BE2C (cell line): ENCODE data around the gene YEATS2.
"Not testable (repeated sequence)": the region's sequence is repeated elsewhere in the genome, so short reads cannot be mapped to it uniquely, and the experiment has no call there.

Experiments
- DNase-seq: peaks from one replicate; pipeline ENCODE4 v3.0.0-alpha.2; 2020
- H3K27me3 ChIP-seq: fragments of 250-450 bp; sonication (Bioruptor Pico); 2 replicates; pipeline ENCODE4 v1.5.1; 2020; ENCODE audit warnings: mild to moderate bottlenecking
- H3K36me3 ChIP-seq: fragments of 250-450 bp; sonication (Bioruptor Pico); 2 replicates; pipeline ENCODE4 v1.5.1; 2020; ENCODE audit warnings: mild to moderate bottlenecking
- H3K4me1 ChIP-seq: fragments of 250-450 bp; sonication (Bioruptor Pico); 2 replicates; pipeline ENCODE4 v1.5.1; 2020
- H3K4me3 ChIP-seq: 2 replicates; pipeline ENCODE4 v1.5.1; 2011; ENCODE audit warnings: low read depth, low read length
- H3K9me3 ChIP-seq: fragments of 250-450 bp; sonication (Bioruptor Pico); 2 replicates; pipeline ENCODE4 v1.5.1; 2020
- CTCF ChIP-seq: IDR thresholded peaks from 2 replicates; pipeline ENCODE4 v1.5.1; 2012; ENCODE audit warnings: mild to moderate bottlenecking, low read depth, low read length

YEATS2 gene

GRCh38 chr3:183734750-183735494, 37.3 kb downstream of the YEATS2 start:
- Histone ChIP-seq H3K27me3 (no peaks in the 10 kb centered on the region), H3K4me3 (no peak overlapping the region), H3K4me1 (peaks cover 4% of the 10 kb centered on the region; the same call in 1 of the 2 replicates), H3K36me3 (peaks cover 80% of the 10 kb centered on the region), H3K9me3 (no peaks in the 10 kb centered on the region)
- no peak for DNase-seq
- no peak for TF ChIP-seq CTCF

GRCh38 chr3:183737116-183737515, 39.5 kb downstream of the YEATS2 start:
- no peak for TF ChIP-seq CTCF
- Histone ChIP-seq H3K9me3 (no peaks in the 10 kb centered on the region), H3K36me3 (peaks cover 81% of the 10 kb centered on the region), H3K4me1 (no peaks in the 10 kb centered on the region), H3K4me3 (no peak overlapping the region), H3K27me3 (no peaks in the 10 kb centered on the region)
- no peak for DNase-seq

GRCh38 chr3:183740154-183740553, 42.6 kb downstream of the YEATS2 start:
- H3K4me3 ChIP-seq, H3K27me3 ChIP-seq, DNase-seq, H3K9me3 ChIP-seq, H3K4me1 ChIP-seq: not testable (repeated sequence)
- H3K36me3 ChIP-seq, result peaks cover 78% of the 10 kb centered on the region

- no peak overlapping the region for H3K4me3 ChIP-seq
- H3K4me1 ChIP-seq, result no peaks in the 10 kb centered on the region
- H3K36me3 ChIP-seq, result peaks cover 69% of the 10 kb centered on the region
- no peaks in the 10 kb centered on the region for H3K9me3 ChIP-seq
- TF ChIP-seq CTCF, result no peak
- no peak for DNase-seq
- no peaks in the 10 kb centered on the region for H3K27me3 ChIP-seq
Measured at GRCh38 chr3:183743231-183743630, 45.6 kb downstream of the YEATS2 start.

- H3K36me3 ChIP-seq, result peaks cover 82% of the 10 kb centered on the region
- no peaks in the 10 kb centered on the region for H3K27me3 ChIP-seq
- H3K9me3 ChIP-seq, result no peaks in the 10 kb centered on the region
- H3K4me3 ChIP-seq, result no peak overlapping the region
- H3K4me1 ChIP-seq, result no peaks in the 10 kb centered on the region
- no peak for TF ChIP-seq CTCF
- no peak for DNase-seq
Measured at GRCh38 chr3:183745300-183746098, 47.9 kb downstream of the YEATS2 start.

- H3K27me3 ChIP-seq, result no peaks in the 10 kb centered on the region
- no peak for DNase-seq
- peaks cover 87% of the 10 kb centered on the region for H3K36me3 ChIP-seq
- no peak for TF ChIP-seq CTCF
- no peaks in the 10 kb centered on the region for H3K9me3 ChIP-seq
- H3K4me1 ChIP-seq, result no peaks in the 10 kb centered on the region
- no peak overlapping the region for H3K4me3 ChIP-seq
Measured at GRCh38 chr3:183754052-183754451, 56.5 kb downstream of the YEATS2 start.
